Eye (tissue), 1 donor: ENCODE measurements around the gene UNC119.

Source experiments
- DNase-seq: peaks from one replicate; pipeline ENCODE4 v3.0.0-alpha.2; 2015

The UNC119 gene

DNA sequence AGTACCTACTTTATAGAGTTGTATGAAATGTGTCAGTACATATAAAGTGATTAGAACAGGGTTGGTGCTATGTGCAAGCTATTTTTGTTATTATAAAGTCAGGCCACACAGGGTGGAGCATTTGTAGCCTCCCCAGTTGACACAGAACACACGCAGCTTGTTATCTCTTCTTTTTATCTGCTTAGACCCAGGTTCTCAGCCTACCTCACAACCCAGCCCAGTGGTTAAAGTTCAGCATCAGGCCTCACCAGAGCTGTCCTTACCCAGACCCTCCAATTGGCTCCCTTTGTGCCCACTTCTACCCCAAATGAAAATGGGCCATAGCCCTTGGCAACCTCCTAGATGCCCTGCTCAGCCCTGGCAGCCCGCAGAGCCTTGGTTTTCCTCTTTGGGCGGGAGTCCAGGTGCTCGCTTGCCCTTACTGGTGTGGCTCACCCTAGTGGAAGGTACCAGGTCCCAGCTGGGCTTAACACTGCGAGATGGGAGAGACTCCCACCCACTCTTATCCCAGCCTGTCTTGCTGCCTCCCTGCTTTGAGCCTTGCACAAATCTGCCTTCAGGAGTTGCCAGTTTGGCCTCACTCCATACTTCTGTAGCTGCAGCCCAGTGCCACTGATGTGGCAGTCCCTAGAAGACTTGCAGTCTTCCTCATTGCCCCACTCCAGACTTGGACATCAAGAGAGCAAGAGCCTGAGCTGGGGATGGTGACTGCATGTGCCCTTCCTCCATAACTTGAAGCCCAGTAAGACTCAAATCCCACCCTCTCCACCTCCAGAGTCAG lies 20.0 kb upstream of the UNC119 start:
- no peak for DNase-seq

DNA sequence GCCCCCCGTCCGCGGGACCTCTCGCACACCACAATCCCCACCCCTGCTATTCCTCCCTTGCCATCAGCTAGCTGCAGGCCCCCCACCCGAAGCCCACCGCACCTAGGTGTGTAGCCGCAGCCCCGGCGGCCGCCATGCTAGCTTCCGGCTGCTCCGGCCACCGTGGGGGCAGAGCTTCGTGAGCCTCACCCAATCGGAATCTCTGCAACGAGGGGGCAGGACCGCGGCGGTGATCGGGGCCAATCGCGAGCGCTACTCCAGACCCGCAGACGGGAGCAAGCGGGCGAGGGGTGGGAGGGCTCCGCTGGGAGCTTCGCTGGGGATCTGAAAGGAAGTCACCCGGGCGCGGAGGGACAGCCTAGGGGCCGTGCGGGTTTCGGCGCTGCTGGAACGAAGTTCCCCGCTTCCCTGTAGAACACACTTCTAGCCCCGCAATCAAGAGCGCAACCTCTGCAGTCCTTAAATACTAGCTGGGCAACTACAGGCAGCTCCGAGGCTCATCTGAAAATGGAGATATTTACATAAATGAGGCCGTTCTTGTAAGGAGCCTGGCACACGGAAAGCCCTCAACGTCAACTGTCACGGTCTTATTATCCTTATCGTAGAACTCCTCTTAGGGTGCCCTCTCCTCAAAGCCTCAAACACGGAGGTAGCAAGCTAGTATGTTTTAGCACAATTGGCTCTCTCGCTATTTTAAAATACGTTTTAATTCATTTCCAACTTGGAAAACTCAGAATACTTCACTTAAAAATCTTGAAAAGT lies 19.1 kb upstream of the UNC119 start, which contains the start of gene PIGS:
Gene PIGS, minus strand, starts transcription at position 164 of the 762 bp plus-strand sequence. Its CDS starts 28 bp downstream, at position 136.
- peak; percentile 96 for DNase-seq

DNA sequence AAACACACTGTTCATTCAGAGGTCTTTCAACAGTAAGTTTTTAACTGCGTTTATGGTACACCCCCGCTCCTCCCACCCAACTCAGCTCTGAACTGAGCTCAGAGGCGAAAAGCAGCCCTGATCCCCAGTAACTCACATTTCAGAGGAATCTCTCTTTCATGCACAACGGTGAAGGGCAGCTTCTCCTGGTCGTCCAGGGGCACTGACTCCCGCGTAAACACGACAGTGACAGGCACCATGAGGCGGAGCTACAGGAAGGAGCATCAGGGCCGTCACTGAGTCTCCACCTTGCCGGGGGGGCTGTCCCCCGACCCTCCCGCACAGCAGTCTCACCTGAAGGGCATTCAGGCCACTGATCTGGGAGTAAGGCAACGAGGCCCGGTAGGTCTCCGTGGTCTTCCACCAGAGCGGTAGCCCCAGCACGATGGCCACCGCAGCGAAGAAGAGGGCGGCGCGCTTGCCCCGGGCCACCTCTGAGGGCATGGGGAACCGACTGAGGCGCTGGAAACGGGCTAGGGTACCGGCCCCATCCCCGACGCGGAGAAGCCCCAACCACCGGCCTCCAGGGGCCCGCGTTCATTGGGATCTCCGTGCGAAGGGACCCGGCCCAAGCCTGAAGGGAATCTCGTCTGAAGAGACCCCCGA lies 18.4 kb upstream of the UNC119 start:
- DNase-seq = peak; percentile 59

- no peak for DNase-seq
Observed at GRCh38 chr17:28569446-28569845, 17.0 kb upstream of the UNC119 start.

- no peak for DNase-seq
Observed at GRCh38 chr17:28567604-28568003, 15.2 kb upstream of the UNC119 start.

- no peak for DNase-seq
Observed at GRCh38 chr17:28563475-28563874, 11.1 kb upstream of the UNC119 start.

- DNase-seq = no peak
Observed at GRCh38 chr17:28555022-28555421, 2.6 kb upstream of the UNC119 start.

- no peak for DNase-seq
Observed at GRCh38 chr17:28554565-28554964, 2.1 kb upstream of the UNC119 start.

GRCh38 chr17:28553000-28553505 lies 629 bp upstream of the UNC119 start:
- no peak for DNase-seq

- peak; percentile 71 for DNase-seq
Observed at GRCh38 chr17:28551421-28552175, 826 bp downstream of the UNC119 start.

DNA sequence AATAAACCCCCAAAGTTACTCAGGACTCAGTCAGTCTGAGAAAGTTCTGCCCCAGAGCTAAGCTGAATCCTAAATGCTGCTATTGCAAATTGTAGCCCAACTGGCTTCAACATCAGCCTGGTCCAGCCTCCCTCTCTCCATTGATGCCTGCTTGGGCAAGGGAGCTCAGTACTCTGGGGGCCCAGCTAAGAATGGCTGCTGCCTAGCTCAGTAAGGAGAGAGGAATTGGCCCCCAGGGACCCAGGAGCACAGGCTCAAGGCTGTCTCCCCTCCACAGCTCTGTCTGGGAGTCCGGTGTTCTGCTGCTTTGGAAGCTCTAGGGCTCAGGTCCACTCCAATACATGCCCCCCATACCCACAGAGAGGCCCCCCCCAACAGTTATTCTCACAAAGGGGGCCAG lies 1.6 kb downstream of the UNC119 start:
- no peak for DNase-seq

DNA sequence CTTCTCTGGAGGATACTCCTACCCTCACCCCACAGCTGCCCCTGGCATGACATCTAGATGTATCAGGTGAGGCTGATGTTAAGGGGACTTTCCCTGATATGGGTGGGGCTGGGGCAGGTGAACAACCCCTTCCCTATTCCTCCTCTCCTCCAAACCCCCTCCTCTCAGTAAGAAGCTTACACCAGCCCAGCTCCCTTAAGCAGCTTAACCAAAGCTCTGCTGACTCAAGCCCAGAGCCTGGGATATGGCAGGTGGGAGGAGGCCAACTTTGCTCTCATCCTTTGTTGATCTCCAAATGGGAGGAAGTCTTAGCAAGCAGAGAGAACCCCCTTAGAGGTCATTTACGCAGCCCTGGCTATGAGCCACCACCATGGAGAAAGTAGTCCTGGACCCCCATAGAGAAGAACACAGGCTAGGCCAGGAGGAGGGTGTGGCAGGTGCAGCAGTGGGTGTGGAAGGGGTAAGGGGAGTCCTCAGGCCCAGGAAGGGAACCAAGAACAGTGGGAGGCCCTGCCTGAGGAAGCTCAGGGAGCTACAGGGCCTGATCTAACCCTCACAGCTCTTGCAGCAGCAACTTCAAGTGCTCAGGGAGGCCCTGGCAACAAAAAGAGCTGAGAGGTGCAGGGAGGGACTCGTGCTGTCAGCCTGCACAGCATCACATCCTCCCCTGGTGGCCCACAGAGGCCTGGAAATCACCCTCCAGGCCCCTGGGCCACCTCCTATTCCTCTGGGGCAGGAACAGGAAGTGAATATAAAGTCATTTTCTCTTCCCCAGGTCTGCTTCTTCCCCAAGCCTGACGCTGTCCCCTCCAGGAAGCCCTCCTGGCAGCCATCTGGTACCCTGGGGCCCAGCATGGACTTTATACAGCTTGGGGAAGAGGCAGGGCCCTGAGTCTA lies 2.9 kb downstream of the UNC119 start:
- DNase-seq = no peak

GRCh38 chr17:28548417-28549130 lies 3.9 kb downstream of the UNC119 start:
- no peak for DNase-seq

- DNase-seq = peak; percentile 86
Observed at GRCh38 chr17:28547623-28548416, 4.6 kb downstream of the UNC119 start.

GRCh38 chr17:28547096-28547622 lies 5.3 kb downstream of the UNC119 start:
- DNase-seq = no peak

DNA sequence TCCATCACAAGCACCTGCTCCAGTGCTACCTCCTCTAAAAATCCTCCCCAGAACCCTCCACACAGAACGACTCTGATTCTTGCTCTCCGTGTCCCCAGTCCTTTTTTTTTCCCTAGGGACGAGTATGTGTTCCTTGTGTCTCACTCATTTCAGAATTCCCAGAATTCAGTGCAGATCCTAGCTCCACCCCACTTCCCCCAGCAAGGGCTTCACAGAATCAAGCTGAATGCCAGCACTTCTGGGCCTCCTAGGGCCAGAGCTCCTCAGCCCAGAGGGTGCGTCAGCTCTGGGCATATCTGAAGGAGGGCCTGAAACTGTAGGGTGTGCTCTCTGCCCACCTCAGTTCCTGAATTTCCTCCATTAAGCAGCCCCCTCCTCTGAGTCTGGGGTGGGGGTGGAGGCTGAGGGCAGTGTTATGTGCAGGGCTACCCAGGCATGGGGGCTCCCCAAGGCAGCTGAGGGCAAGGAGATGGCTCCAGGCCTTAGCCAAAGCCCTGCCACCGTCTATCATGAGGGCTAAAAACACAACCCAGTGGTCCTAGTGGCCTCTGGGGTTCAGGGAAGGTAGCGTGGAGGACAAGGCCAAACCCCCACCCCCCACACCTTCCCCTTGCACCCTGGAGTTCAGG lies 6.5 kb downstream of the UNC119 start:
- no peak for DNase-seq

DNA sequence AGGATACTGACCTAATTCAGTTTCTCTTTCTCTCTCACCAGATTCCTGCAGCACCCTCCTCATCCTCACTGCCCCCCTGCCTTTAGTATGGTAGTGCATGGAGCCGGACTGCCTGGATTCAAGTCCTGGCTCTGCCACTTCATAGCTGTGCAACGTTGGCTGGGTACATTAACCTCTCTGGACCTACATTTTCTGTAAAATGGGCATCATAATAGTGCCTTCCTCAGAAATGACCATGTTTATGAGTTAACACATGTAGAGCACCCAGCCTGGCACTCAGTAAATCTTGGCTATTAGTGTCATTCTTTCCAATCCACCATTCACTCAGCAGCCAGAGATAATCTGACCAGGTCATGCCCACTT lies 7.3 kb downstream of the UNC119 start:
- no peak for DNase-seq

- DNase-seq = no peak
Observed at GRCh38 chr17:28544402-28545140, 7.9 kb downstream of the UNC119 start.

GRCh38 chr17:28541439-28541838 lies 11.0 kb downstream of the UNC119 start:
- DNase-seq = no peak
